Measurements from ENCODE around the gene RINL. TPM values are rescaled to one million over a fixed set of nuclear protein-coding genes. Genes with fewer than 3 reads are reported as not detected.

RINL gene
- polyA plus RNA-seq, 1 of the 3 experiments (the other 2 are of a cell fraction), result 3.8 TPM

- H3F3A ChIP-seq (replicated peaks; ENCODE audit: insufficient read depth), result no peaks in the 10 kb centered on the region
- no peak overlapping the region for H3K4me2 ChIP-seq
- no peaks in the 10 kb centered on the region for H3K9me2 ChIP-seq
- no peaks in the 10 kb centered on the region for H4K20me1 ChIP-seq (ENCODE audit: insufficient read depth)
- no peaks in the 10 kb centered on the region for H3K79me2 ChIP-seq (ENCODE audit: insufficient read depth)
- no peaks in the 10 kb centered on the region for H3K27me3 ChIP-seq (ENCODE audit: insufficient read depth)
- no peaks in the 10 kb centered on the region for H3K9me3 ChIP-seq
- 63% methylated on average over 5 of the region's 16 CpGs for WGBS (ENCODE audit: low lambda C conversion rate)
- no peak overlapping the region for H3K4me3 ChIP-seq (ENCODE audit: low read depth in 2 of 2, low read length in 1 of 2)
- CTCF ChIA-PET, result interaction anchor here (0.8 to 5.5 kb wide), 4 partner anchors 8 to 12 kb away, joined by 3 to 39 read pairs (median 6); no protein-coding TSS in a partner anchor
- peak overlapping the region in 1 of 2 experiments; percentile 63; a peak in 1 of 4 replicates for H3K27ac ChIP-seq (ENCODE audit: low read depth in 2 of 2, low read length in 1 of 2)
- TF ChIP-seq MAX (IDR thresholded peaks at IDR 0.05; ENCODE audit: low read depth) (no peak), GABPA (IDR thresholded peaks at IDR 0.05; ENCODE audit: low read depth) (no peak), IRF3 (IDR thresholded peaks at IDR 0.05; ENCODE audit: low read depth, low read length) (no peak), EP300 (IDR thresholded peaks at IDR 0.05; ENCODE audit: borderline replicate concordance in 1 of 2, low read depth in 1 of 2, low read length in 1 of 2) (no peak), RCOR1 (IDR thresholded peaks at IDR 0.05; ENCODE audit: low read length) (no peak), NFIC (IDR thresholded peaks at IDR 0.05; ENCODE audit: borderline replicate concordance) (no peak), NRF1 (IDR thresholded peaks at IDR 0.05; ENCODE audit: low read depth, low read length) (no peak), SIN3A (IDR thresholded peaks at IDR 0.05; ENCODE audit: borderline replicate concordance, low read depth, low read length) (no peak), MXI1 (IDR thresholded peaks at IDR 0.05; ENCODE audit: low read depth, low read length) (no peak), SMC3 (IDR thresholded peaks at IDR 0.05; ENCODE audit: low read depth, low read length) (no peak)
- TF ChIP-seq, protein P1, sequence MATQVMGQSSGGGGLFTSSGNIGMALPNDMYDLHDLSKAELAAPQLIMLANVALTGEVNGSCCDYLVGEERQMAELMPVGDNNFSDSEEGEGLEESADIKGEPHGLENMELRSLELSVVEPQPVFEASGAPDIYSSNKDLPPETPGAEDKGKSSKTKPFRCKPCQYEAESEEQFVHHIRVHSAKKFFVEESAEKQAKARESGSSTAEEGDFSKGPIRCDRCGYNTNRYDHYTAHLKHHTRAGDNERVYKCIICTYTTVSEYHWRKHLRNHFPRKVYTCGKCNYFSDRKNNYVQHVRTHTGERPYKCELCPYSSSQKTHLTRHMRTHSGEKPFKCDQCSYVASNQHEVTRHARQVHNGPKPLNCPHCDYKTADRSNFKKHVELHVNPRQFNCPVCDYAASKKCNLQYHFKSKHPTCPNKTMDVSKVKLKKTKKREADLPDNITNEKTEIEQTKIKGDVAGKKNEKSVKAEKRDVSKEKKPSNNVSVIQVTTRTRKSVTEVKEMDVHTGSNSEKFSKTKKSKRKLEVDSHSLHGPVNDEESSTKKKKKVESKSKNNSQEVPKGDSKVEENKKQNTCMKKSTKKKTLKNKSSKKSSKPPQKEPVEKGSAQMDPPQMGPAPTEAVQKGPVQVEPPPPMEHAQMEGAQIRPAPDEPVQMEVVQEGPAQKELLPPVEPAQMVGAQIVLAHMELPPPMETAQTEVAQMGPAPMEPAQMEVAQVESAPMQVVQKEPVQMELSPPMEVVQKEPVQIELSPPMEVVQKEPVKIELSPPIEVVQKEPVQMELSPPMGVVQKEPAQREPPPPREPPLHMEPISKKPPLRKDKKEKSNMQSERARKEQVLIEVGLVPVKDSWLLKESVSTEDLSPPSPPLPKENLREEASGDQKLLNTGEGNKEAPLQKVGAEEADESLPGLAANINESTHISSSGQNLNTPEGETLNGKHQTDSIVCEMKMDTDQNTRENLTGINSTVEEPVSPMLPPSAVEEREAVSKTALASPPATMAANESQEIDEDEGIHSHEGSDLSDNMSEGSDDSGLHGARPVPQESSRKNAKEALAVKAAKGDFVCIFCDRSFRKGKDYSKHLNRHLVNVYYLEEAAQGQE (IDR thresholded peaks at IDR 0.05; ENCODE audit: low read depth, low read length), result no peak
- H3K9ac ChIP-seq, result no peak overlapping the region
- DNase-seq, result peak; percentile 20
- H2AFZ ChIP-seq (ENCODE audit: low read depth), result no peak overlapping the region
- no peaks in the 10 kb centered on the region for H3K36me3 ChIP-seq (replicated peaks in 1 of 2; ENCODE audit: control insufficient read depth in 1 of 2, insufficient read depth in 2 of 2, low read length in 1 of 2)
- peaks cover 0 to 14% of the 10 kb centered on the region in 2 experiments; a peak in 1 of 4 replicates for H3K4me1 ChIP-seq (ENCODE audit: control insufficient read depth in 1 of 2, insufficient read depth in 2 of 2, low read depth in 1 of 2, low read length in 1 of 2)
- POLR2A ChIA-PET, result interaction anchor here (0.9 to 2.4 kb wide), 3 partner anchors 15 to 43 kb away, joined by 3 to 8 read pairs (median 3); no protein-coding TSS in a partner anchor
Observed at GRCh38 chr19:38878575-38879399, 712 bp upstream of the RINL start.
